GM10847 (cell line): Measurements from ENCODE around the gene SEMA5B.

Experiments used
- POLR2A ChIP-seq: IDR thresholded peaks from 2 replicates; pipeline ENCODE4 v1.6.1; 2011; ENCODE audit not compliant: insufficient read length; ENCODE audit errors: extremely low read depth

The SEMA5B gene, protein sequence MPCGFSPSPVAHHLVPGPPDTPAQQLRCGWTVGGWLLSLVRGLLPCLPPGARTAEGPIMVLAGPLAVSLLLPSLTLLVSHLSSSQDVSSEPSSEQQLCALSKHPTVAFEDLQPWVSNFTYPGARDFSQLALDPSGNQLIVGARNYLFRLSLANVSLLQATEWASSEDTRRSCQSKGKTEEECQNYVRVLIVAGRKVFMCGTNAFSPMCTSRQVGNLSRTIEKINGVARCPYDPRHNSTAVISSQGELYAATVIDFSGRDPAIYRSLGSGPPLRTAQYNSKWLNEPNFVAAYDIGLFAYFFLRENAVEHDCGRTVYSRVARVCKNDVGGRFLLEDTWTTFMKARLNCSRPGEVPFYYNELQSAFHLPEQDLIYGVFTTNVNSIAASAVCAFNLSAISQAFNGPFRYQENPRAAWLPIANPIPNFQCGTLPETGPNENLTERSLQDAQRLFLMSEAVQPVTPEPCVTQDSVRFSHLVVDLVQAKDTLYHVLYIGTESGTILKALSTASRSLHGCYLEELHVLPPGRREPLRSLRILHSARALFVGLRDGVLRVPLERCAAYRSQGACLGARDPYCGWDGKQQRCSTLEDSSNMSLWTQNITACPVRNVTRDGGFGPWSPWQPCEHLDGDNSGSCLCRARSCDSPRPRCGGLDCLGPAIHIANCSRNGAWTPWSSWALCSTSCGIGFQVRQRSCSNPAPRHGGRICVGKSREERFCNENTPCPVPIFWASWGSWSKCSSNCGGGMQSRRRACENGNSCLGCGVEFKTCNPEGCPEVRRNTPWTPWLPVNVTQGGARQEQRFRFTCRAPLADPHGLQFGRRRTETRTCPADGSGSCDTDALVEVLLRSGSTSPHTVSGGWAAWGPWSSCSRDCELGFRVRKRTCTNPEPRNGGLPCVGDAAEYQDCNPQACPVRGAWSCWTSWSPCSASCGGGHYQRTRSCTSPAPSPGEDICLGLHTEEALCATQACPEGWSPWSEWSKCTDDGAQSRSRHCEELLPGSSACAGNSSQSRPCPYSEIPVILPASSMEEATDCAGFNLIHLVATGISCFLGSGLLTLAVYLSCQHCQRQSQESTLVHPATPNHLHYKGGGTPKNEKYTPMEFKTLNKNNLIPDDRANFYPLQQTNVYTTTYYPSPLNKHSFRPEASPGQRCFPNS

DNA sequence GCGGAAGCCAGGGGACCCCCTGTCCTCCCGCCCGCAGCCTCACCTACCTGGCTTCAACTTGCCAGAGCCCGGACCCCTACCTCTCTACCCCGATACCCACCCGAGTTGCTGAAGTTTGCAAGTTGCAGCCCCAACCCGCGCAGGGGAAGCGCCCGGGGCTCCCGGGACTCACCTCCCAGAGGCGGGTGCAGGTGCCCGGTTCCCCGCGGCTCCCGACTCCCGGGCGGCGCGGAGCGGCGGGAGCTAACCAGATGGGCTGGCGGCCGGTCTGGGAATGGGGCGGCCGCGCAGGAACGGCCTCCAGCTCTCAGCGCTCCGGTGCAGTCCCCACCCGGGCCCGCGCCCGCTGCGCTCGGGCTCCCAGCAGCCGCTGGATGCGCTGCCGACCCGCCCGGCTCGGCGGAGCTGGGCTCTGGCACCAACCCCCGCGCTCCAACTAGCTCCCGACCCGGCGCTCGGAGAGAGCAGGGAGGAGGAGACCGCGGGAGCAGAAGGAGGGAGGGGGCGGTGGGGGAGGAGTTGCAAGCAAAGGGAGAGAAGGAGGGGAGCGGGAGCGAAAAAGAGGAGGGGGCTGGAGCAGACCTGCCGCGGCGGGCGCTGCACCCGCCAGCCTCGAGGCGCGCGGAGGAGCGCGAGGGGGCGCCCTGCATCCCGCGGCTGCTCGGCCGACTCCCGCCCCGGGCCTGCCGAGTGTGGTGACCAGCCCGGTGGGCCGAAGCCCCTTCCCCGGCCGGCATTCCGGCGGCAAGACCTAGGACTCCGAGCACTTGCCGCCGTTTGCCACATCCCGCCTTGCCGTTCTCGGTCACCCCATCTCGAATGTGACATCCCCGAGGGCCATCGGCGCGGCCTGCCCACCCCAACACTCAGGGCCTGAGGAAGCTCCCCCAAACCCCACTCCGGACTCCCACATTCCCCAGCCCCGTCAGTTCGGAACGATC is at the start of gene SEMA5B:
Gene SEMA5B (minus strand): TSS at position 472 of the 941 bp plus-strand sequence. CDS start 66,500 bp downstream, outside the sequence.
- TF ChIP-seq POLR2A, result no peak

DNA sequence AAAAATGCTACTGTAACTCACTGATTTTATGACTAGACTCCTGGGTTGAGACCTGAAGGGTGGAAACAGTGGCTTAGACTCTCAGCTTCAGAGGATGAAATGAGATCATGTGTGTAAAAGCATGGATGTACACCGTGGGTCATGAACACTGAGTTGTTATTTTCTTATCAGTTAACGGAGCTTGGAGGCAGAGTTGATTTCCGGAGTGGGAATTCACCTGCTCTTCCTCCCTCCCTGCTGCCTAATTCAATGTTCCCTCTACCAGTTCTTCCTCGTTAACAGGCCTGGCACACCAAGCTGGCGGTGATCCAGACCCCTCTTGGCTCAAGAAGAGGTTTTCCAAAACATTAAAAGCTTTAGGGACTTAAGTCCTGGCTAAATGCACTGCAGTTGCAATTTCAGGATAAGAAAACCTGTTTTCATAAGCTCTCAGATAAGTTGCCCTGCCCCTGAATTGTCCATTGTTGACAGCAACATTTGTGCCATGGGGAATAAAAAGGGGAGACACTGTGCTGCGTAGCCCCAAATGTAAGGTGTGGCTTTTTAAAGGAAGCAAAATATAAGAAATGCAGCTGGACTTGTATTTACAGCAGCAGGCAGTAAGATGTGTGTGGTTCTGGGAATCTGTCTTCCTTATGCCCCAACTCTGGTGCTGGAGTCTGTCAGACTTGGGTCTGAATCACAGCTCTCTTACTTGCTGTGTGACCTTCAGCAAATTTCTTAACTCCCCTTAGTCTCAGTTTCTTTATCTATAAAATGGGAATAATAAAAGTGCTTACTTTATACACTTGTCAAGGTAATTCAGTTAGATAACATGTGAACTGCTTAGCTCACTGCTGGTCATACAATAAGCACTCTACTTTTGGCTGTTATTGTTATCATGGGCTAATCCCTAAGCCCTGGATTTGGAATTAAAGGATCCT is 49.2 kb upstream of the SEMA5B start:
- no peak for TF ChIP-seq POLR2A

GRCh38 chr3:123076112-123076495 is 48.5 kb upstream of the SEMA5B start:
- TF ChIP-seq POLR2A, result no peak

- TF ChIP-seq POLR2A, result no peak
These were observed 47.8 kb upstream of the SEMA5B start for GRCh38 chr3:123075359-123075758.

DNA sequence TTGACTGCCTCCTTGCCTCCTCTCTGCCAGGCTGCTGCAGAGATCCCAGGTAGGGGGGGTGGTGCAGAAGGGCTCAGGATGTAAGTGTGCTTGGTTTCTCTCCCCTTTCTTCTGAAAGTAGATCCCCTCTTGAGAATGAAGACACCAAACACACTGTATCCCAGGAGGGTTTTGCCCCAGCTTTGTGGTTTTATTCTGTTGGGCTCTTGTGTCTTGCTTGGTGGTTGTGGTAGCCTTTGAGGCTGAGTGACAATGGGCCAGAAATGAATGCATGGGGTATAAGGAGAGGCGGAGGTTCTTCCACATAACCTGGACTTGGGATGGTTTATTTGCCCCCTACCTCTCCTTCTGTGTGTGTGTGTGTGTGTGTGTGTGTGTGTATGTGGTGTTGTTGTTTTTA is 45.0 kb upstream of the SEMA5B start:
- TF ChIP-seq POLR2A, result no peak

- TF ChIP-seq POLR2A, result no peak
These were observed 44.6 kb upstream of the SEMA5B start for GRCh38 chr3:123072152-123072551.

GRCh38 chr3:123071581-123071980 is 44.0 kb upstream of the SEMA5B start:
- TF ChIP-seq POLR2A, result no peak

DNA sequence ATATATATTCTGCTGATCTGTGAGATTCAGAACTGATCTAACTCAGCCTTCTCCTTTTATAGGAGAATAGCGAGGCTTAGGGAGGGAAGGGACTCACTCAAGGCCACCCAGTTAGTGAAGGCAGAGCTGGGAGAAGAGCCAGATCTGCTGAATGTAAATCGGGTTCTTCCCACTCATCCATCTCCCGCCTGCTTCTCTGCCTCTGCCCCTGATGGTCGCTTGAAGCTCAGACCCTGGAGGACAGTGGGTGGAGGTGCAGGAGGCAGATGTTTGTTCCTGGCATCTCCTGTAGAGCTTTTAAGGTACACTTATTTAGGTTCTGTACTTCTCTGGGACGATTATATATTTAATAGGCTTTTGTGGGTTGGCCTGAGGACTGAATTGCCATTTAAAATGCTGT is 43.6 kb upstream of the SEMA5B start:
- no peak for TF ChIP-seq POLR2A

DNA sequence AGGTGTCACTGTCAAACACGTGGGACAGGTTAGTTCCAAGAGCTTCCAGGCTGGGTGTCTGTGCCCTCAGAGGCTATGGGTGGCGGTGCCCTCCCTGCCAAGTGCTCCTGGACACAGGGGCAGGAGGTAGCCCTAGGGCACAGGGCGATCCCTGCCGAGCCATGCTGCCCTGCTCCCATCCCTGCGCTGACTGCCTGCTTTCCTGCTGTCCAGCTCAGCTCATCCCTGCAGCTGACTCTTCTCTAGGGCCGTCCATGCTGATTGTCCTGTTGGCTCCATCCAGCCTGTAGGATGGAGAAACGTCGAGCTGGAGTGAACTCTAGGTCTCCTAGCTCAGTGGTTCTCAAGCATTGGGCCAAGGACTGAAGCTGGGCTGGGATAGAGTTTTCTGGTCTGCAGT is 42.9 kb upstream of the SEMA5B start:
- no peak for TF ChIP-seq POLR2A

DNA sequence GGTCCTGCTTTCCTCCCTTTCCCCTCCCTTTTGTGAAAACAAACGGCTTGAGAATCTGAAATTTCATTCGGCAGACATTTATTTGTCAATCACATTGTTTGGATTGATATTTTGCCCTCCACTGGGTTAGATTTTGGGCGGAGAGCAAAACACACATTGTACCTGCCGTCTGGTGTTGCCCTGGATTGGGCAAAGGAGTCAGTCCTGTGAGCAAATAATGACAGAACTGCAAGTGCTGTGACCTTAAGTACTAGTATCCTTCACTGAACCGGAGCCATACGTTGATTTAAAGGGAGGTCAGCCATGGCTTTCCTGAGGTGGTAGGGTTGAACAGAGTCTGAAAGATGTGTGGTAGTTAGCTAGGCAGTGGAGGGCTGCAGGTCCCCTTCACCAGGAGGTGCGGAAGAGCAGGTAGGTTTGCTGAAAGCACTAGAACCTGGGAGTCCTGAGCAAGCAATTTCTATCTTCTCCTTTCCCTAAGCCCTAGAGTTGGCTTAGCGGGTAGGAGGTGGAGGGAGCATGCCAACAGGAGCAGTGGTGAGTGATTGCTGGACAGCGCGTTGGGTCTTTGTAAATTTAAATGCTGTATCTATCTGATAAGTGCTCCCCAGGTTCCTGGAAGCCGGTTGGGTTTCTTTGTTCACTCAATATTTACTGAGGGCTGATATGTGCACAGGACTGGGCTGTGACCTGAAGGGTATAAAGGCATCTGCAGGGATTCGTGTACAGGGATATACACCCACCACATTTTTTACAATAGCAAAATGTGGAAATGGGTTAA is 41.2 kb upstream of the SEMA5B start:
- no peak for TF ChIP-seq POLR2A

GRCh38 chr3:123067689-123068600 is 40.4 kb upstream of the SEMA5B start:
- TF ChIP-seq POLR2A, result no peak
